Measurements from ENCODE around the gene ATG9A. TPM values are rescaled to one million over a fixed set of nuclear protein-coding genes. Genes with fewer than 3 reads are reported as not detected.

ATG9A gene, protein sequence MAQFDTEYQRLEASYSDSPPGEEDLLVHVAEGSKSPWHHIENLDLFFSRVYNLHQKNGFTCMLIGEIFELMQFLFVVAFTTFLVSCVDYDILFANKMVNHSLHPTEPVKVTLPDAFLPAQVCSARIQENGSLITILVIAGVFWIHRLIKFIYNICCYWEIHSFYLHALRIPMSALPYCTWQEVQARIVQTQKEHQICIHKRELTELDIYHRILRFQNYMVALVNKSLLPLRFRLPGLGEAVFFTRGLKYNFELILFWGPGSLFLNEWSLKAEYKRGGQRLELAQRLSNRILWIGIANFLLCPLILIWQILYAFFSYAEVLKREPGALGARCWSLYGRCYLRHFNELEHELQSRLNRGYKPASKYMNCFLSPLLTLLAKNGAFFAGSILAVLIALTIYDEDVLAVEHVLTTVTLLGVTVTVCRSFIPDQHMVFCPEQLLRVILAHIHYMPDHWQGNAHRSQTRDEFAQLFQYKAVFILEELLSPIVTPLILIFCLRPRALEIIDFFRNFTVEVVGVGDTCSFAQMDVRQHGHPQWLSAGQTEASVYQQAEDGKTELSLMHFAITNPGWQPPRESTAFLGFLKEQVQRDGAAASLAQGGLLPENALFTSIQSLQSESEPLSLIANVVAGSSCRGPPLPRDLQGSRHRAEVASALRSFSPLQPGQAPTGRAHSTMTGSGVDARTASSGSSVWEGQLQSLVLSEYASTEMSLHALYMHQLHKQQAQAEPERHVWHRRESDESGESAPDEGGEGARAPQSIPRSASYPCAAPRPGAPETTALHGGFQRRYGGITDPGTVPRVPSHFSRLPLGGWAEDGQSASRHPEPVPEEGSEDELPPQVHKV
- total RNA-seq = 39.3 to 40.8 TPM (median 40.6 TPM) in 3 replicates

GRCh38 chr2:219229305-219230058 is at the start of gene ATG9A, which contains the start of gene ANKZF1:
TSS of gene ATG9A (minus strand) at chr2:219229636. CDS start at chr2:219228024, 1,612 bp downstream.
TSS of gene ANKZF1 (plus strand) at chr2:219229806. CDS start at chr2:219230258, 452 bp downstream.
- Mint-ChIP-seq H3K4me3 (peak within 1 kb of the TSS; percentile 99), H3K27ac (peak within 1 kb of the TSS; percentile 98), H3K27me3 (ENCODE audit: low read depth) (no peaks in the 10 kb centered on the region), H3K9me3 (no peaks in the 10 kb centered on the region), H3K36me3 (peaks cover 17% of the 10 kb centered on the region), H3K4me1 (peaks cover 23% of the 10 kb centered on the region)
- TF ChIP-seq, protein P1, sequence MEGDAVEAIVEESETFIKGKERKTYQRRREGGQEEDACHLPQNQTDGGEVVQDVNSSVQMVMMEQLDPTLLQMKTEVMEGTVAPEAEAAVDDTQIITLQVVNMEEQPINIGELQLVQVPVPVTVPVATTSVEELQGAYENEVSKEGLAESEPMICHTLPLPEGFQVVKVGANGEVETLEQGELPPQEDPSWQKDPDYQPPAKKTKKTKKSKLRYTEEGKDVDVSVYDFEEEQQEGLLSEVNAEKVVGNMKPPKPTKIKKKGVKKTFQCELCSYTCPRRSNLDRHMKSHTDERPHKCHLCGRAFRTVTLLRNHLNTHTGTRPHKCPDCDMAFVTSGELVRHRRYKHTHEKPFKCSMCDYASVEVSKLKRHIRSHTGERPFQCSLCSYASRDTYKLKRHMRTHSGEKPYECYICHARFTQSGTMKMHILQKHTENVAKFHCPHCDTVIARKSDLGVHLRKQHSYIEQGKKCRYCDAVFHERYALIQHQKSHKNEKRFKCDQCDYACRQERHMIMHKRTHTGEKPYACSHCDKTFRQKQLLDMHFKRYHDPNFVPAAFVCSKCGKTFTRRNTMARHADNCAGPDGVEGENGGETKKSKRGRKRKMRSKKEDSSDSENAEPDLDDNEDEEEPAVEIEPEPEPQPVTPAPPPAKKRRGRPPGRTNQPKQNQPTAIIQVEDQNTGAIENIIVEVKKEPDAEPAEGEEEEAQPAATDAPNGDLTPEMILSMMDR (IDR thresholded peaks at IDR 0.05; ENCODE audit: unreplicated experiment) = no peak
- DNase-seq (ENCODE audit: low spot score in 2 of 2, unreplicated experiment in 2 of 2) = peak; percentile 93 to 95

- peaks cover 40% of the 10 kb centered on the region for H3K4me1 Mint-ChIP-seq
Measured at GRCh38 chr2:219278655-219279150, 49.3 kb upstream of the ATG9A start.

GRCh38 chr2:219277703-219278654 is 48.5 kb upstream of the ATG9A start:
- Mint-ChIP-seq H3K9me3 (no peaks in the 10 kb centered on the region), H3K27me3 (ENCODE audit: low read depth) (no peaks in the 10 kb centered on the region), H3K36me3 (peaks cover 3% of the 10 kb centered on the region), H3K27ac (peak overlapping the region; percentile 95), H3K4me1 (peaks cover 42% of the 10 kb centered on the region), H3K4me3 (peak overlapping the region; percentile 85)
- TF ChIP-seq, protein P1 (IDR thresholded peaks at IDR 0.05; ENCODE audit: unreplicated experiment) = peak; percentile 93
- DNase-seq (ENCODE audit: low spot score in 2 of 2, unreplicated experiment in 2 of 2) = peak; percentile 63 to 92

More at GRCh38 chr2:219278655-219279150, 49.3 kb upstream of the ATG9A start:
- no peak for DNase-seq (ENCODE audit: low spot score in 2 of 2, unreplicated experiment in 2 of 2)
- Mint-ChIP-seq H3K9me3 (no peaks in the 10 kb centered on the region), H3K4me3 (peak overlapping the region; percentile 85), H3K36me3 (peaks cover 8% of the 10 kb centered on the region), H3K27me3 (ENCODE audit: low read depth) (no peaks in the 10 kb centered on the region), H3K27ac (peak overlapping the region; percentile 95)
- TF ChIP-seq, protein P1 (IDR thresholded peaks at IDR 0.05; ENCODE audit: unreplicated experiment) = no peak

DNA sequence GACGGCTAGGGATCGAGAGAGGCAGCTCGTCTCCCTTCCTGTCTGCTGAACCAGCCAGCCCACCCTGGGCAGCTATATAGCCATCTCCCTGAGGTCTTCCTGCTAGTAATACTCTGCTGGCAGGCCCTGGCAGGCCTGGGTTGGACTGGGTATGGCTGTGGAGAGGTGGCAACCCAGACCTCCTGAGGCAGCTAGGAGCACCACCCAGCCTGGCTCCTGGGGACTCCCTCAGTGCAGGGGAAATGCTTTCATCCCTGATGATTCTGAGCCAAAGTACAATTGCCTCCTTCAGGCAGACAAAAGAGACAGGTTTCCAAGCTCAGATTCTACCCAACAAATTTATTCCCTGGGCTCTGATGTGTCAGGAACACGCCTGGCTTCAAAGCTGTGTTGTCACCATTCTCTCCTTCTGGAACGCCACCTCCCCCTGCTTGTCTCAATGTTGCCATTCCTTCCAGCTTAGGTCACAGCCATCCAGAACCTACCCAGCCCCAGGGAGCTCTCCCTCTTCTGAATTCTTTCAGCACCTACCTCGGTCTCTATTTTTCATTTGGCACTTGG is 45.0 kb upstream of the ATG9A start:
- no peak for DNase-seq (ENCODE audit: low spot score in 2 of 2, unreplicated experiment in 2 of 2)
- peak overlapping the region; percentile 97 for H3K27ac Mint-ChIP-seq

More for the DNA sequence above, 45.0 kb upstream of the ATG9A start:
- H3K36me3 Mint-ChIP-seq = no peaks in the 10 kb centered on the region
- TF ChIP-seq, protein P1 (IDR thresholded peaks at IDR 0.05; ENCODE audit: unreplicated experiment) = no peak
- no peaks in the 10 kb centered on the region for H3K9me3 Mint-ChIP-seq
- H3K4me3 Mint-ChIP-seq = no peak overlapping the region
- peaks cover 34% of the 10 kb centered on the region for H3K4me1 Mint-ChIP-seq
- H3K27me3 Mint-ChIP-seq (ENCODE audit: low read depth) = peaks cover 5% of the 10 kb centered on the region
